NOMO-1 treated with dmso at 0.1 percent for 144 hours (cell line): Measurements from ENCODE around the gene RPS6KA3.

ENCODE experiments used
- DNase-seq: peaks from one replicate; lab custom pipeline; 2025; ENCODE audit not compliant: unreplicated experiment; lab: John Stamatoyannopoulos, UW

The RPS6KA3 gene

GRCh38 chrX:20111271-20111670, 155.4 kb downstream of the RPS6KA3 start:
- DNase-seq, result no peak

GRCh38 chrX:20101934-20102581, 164.7 kb downstream of the RPS6KA3 start:
- DNase-seq, result no peak
